MM.1S (cell line): ENCODE results near the gene NLGN1.

Experiments
- DNase-seq: peaks from one replicate; pipeline ENCODE4 v3.0.0-alpha.2; 2015
- H2AFZ ChIP-seq: fragments of 300-600 bp; sonication (generic); 2 replicates; pipeline ENCODE4 v1.6.0; 2016; ENCODE audit warnings: antibody characterized with exemption, low read length
- H3F3A ChIP-seq: fragments of 300-600 bp; sonication (generic); 2 replicates; pipeline ENCODE4 v1.6.1; 2016; ENCODE audit warnings: mild to moderate bottlenecking, antibody characterized with exemption, low read length, moderate library complexity, mixed read lengths; ENCODE audit not compliant: insufficient read depth
- H3K27ac ChIP-seq: fragments of 300-600 bp; sonication (generic); 2 replicates; pipeline ENCODE4 v1.5.1; 2016; ENCODE audit warnings: mild to moderate bottlenecking, low read length
- H3K27me3 ChIP-seq: fragments of 300-600 bp; sonication (generic); replicated peaks from 2 replicates; pipeline ENCODE4 v1.6.0; 2016; ENCODE audit warnings: low read length; ENCODE audit not compliant: insufficient read depth
- H3K36me3 ChIP-seq: fragments of 300-600 bp; sonication (generic); replicated peaks from 2 replicates; pipeline ENCODE4 v1.6.1; 2016; ENCODE audit warnings: mild to moderate bottlenecking, low read length, mixed read lengths; ENCODE audit not compliant: insufficient read depth
- H3K4me1 ChIP-seq: fragments of 300-600 bp; sonication (generic); 2 replicates; pipeline ENCODE4 v1.6.1; 2016; ENCODE audit warnings: low read length, mixed read lengths
- H3K4me2 ChIP-seq: fragments of 300-600 bp; sonication (generic); 2 replicates; pipeline ENCODE4 v1.6.0; 2016; ENCODE audit warnings: low read depth, low read length
- H3K4me3 ChIP-seq: fragments of 300-600 bp; sonication (generic); 2 replicates; pipeline ENCODE4 v1.5.1; 2016; ENCODE audit warnings: low read length, mixed read lengths
- H3K79me2 ChIP-seq: fragments of 300-600 bp; sonication (generic); 2 replicates; pipeline ENCODE4 v1.6.1; 2016; ENCODE audit warnings: mixed run types, low read length, mixed read lengths
- H3K9ac ChIP-seq: fragments of 300-600 bp; sonication (generic); 2 replicates; pipeline ENCODE4 v1.6.1; 2016; ENCODE audit warnings: low read length, mixed read lengths
- H3K9me2 ChIP-seq: fragments of 300-600 bp; sonication (generic); replicated peaks from 2 replicates; pipeline ENCODE4 v1.6.1; 2016; ENCODE audit warnings: mild to moderate bottlenecking, low read length, mixed read lengths; ENCODE audit not compliant: insufficient read depth
- H3K9me3 ChIP-seq: fragments of 300-600 bp; sonication (generic); replicated peaks from 2 replicates; pipeline ENCODE4 v1.6.1; 2016; ENCODE audit warnings: mild to moderate bottlenecking, low read length, mixed read lengths; ENCODE audit not compliant: insufficient read depth
- H4K20me1 ChIP-seq: fragments of 300-600 bp; sonication (generic); 2 replicates; pipeline ENCODE4 v1.6.1; 2016; ENCODE audit warnings: mild to moderate bottlenecking, low read length, moderate library complexity, mixed read lengths; ENCODE audit not compliant: insufficient read depth
- CTCF ChIP-seq: fragments of 300-600 bp; sonication (generic); IDR thresholded peaks from 2 replicates; pipeline ENCODE4 v1.5.1; 2016; ENCODE audit warnings: antibody characterized with exemption, low read length, mixed read lengths
- EZH2 ChIP-seq: fragments of 300-600 bp; sonication (generic); optimal IDR thresholded peaks from 2 replicates; pipeline ENCODE3; 2017; ENCODE audit warnings: low read depth, mild to moderate bottlenecking, antibody characterized with exemption, low read length, mixed read lengths
- EZH2phosphoT487 ChIP-seq: fragments of 300-600 bp; sonication (generic); IDR thresholded peaks from 2 replicates; pipeline ENCODE4 v1.6.1; 2018; ENCODE audit warnings: antibody characterized with exemption, low read length

NLGN1 gene

GRCh38 chr3:174023421-174023820 lies 625.9 kb downstream of the NLGN1 start:
- no peaks in the 10 kb centered on the region for H3F3A ChIP-seq
- H3K4me2 ChIP-seq, result no peak overlapping the region
- H3K4me1 ChIP-seq, result no peaks in the 10 kb centered on the region
- TF ChIP-seq CTCF (no peak), EZH2phosphoT487 (no peak)
- no peaks in the 10 kb centered on the region for H3K36me3 ChIP-seq
- DNase-seq, result no peak
- no peaks in the 10 kb centered on the region for H3K9me2 ChIP-seq
- H3K27ac ChIP-seq, result no peak overlapping the region
- H2AFZ ChIP-seq, result no peak overlapping the region
- H3K27me3 ChIP-seq, result no peaks in the 10 kb centered on the region
- H4K20me1 ChIP-seq, result no peaks in the 10 kb centered on the region
- no peaks in the 10 kb centered on the region for H3K79me2 ChIP-seq
- no peak overlapping the region for H3K4me3 ChIP-seq
- H3K9ac ChIP-seq, result no peak overlapping the region
- no peaks in the 10 kb centered on the region for H3K9me3 ChIP-seq

GRCh38 chr3:174028673-174029072 lies 631.1 kb downstream of the NLGN1 start:
- Histone ChIP-seq H4K20me1 (no peaks in the 10 kb centered on the region), H3K4me2 (no peak overlapping the region), H3K4me3 (no peak overlapping the region), H3K27ac (no peak overlapping the region), H3K36me3 (no peaks in the 10 kb centered on the region), H3K27me3 (no peaks in the 10 kb centered on the region), H3K9me3 (no peaks in the 10 kb centered on the region), H2AFZ (no peak overlapping the region), H3F3A (no peaks in the 10 kb centered on the region), H3K9me2 (no peaks in the 10 kb centered on the region), H3K9ac (no peak overlapping the region), H3K4me1 (no peaks in the 10 kb centered on the region), H3K79me2 (no peaks in the 10 kb centered on the region)
- no peak for DNase-seq
- no peak for TF ChIP-seq EZH2phosphoT487
- TF ChIP-seq CTCF, result no peak
- TF ChIP-seq EZH2, result no peak

GRCh38 chr3:174035328-174035886 lies 637.9 kb downstream of the NLGN1 start:
- Histone ChIP-seq H3K36me3 (no peaks in the 10 kb centered on the region), H3F3A (no peaks in the 10 kb centered on the region), H3K4me3 (no peak overlapping the region), H3K79me2 (no peaks in the 10 kb centered on the region), H3K9me2 (no peaks in the 10 kb centered on the region), H2AFZ (no peak overlapping the region), H3K9ac (no peak overlapping the region), H3K4me2 (no peak overlapping the region), H3K27ac (no peak overlapping the region), H3K9me3 (no peaks in the 10 kb centered on the region), H3K4me1 (no peaks in the 10 kb centered on the region), H4K20me1 (no peaks in the 10 kb centered on the region), H3K27me3 (no peaks in the 10 kb centered on the region)
- no peak for TF ChIP-seq CTCF
- TF ChIP-seq EZH2phosphoT487, result no peak
- TF ChIP-seq EZH2, result no peak
- peak; percentile 20 for DNase-seq
